Testis (tissue), 2 donors: ENCODE measurements around the gene RBM20.

ENCODE experiments used
- POLR2A ChIP-seq: fragments of 450-650 bp; IDR thresholded peaks from one replicate; pipeline ENCODE4 v1.6.1; 2017; ENCODE audit warnings: antibody characterized with exemption, mild to moderate bottlenecking, moderate library complexity
- TF ChIP-seq, protein P1 (sequence below), 3 experiments: fragments of 450-650 bp in 2 of 3; fragments of 200-600 bp in 1 of 3; sonication (generic) in 1 of 3; IDR thresholded peaks; one replicate each; pipeline ENCODE4 v1.5.1; 2016 to 2019; ENCODE audit warnings: antibody characterized with exemption in 3 of 3, mild to moderate bottlenecking in 2 of 3, moderate library complexity in 1 of 3

DNA sequence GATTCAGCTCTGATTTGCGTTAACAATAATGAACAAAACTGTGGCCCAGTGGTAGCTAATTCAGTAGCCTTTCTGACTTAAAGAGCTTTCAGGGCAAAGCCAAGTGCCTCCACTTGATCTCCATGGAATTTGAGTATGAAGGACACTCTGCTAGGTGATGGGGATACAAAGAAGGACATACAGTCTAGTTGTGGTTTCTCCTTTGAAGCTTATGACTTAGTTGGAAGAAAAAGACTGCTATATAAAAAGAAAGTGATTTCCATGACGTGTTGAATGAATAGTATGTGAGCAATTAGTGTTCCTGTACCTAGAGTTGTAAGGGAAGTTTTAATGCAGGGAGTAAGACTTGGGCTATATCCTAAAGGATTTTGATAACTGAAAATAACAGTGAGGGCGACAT lies 235.9 kb downstream of the RBM20 start:
- TF ChIP-seq, protein P1, sequence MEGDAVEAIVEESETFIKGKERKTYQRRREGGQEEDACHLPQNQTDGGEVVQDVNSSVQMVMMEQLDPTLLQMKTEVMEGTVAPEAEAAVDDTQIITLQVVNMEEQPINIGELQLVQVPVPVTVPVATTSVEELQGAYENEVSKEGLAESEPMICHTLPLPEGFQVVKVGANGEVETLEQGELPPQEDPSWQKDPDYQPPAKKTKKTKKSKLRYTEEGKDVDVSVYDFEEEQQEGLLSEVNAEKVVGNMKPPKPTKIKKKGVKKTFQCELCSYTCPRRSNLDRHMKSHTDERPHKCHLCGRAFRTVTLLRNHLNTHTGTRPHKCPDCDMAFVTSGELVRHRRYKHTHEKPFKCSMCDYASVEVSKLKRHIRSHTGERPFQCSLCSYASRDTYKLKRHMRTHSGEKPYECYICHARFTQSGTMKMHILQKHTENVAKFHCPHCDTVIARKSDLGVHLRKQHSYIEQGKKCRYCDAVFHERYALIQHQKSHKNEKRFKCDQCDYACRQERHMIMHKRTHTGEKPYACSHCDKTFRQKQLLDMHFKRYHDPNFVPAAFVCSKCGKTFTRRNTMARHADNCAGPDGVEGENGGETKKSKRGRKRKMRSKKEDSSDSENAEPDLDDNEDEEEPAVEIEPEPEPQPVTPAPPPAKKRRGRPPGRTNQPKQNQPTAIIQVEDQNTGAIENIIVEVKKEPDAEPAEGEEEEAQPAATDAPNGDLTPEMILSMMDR (IDR thresholded peaks at IDR 0.05): no peak
- TF ChIP-seq POLR2A: no peak
